ENCODE results near the gene CORO2B. TPM values are rescaled to one million over a fixed set of nuclear protein-coding genes. Genes with fewer than 3 reads are reported as not detected.
"Not testable (repeated sequence)": the region's sequence is repeated elsewhere in the genome, so short reads cannot be mapped to it uniquely, and the experiment has no call there.

Gene CORO2B
- total and polyA plus RNA-seq, 11 donors: 3.0 to 9.1 (median 5.0) TPM

DNA sequence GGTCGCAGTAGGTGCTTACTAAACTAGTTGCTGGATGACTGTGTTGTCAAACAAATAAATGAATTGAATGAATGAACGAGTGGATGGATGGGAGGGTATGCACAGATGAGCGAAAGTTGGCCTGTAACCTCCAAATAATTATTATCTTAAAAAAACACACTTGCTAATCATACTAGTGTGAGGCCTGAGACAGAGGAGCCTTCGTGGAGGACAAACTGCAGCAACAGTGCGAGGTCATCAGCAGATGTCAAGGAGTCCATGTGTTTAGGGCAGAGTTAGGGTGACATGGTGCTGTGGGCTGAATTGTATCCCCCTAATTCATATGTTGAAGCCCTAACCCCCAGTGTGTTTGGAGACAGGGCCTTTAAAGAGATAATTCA is 24.4 kb downstream of the CORO2B start:
- no peaks in the 10 kb centered on the region for H3K27me3 ChIP-seq
- H3K9me3 ChIP-seq: peaks cover 0 to 8% (median 0%) of the 10 kb centered on the region in 12 donors
- 91 to 94% (median 91%) methylated on average over 5 of the region's 5 CpGs for WGBS, 4 donors
- H3K36me3 ChIP-seq: no peaks in the 10 kb centered on the region
- intact Hi-C loops (cut with DNase I): no loop called here
- TF ChIP-seq POLR2A (IDR thresholded peaks at IDR 0.05): no peak
- TF ChIP-seq, protein P1, sequence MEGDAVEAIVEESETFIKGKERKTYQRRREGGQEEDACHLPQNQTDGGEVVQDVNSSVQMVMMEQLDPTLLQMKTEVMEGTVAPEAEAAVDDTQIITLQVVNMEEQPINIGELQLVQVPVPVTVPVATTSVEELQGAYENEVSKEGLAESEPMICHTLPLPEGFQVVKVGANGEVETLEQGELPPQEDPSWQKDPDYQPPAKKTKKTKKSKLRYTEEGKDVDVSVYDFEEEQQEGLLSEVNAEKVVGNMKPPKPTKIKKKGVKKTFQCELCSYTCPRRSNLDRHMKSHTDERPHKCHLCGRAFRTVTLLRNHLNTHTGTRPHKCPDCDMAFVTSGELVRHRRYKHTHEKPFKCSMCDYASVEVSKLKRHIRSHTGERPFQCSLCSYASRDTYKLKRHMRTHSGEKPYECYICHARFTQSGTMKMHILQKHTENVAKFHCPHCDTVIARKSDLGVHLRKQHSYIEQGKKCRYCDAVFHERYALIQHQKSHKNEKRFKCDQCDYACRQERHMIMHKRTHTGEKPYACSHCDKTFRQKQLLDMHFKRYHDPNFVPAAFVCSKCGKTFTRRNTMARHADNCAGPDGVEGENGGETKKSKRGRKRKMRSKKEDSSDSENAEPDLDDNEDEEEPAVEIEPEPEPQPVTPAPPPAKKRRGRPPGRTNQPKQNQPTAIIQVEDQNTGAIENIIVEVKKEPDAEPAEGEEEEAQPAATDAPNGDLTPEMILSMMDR (IDR thresholded peaks at IDR 0.05): no peak
- H3K4me1 ChIP-seq: peaks cover 4 to 79% (median 55%) of the 10 kb centered on the region in 12 donors
- H3K4me3 ChIP-seq: no peak overlapping the region
- H3K27ac ChIP-seq: no peak overlapping the region
- ATAC-seq (no peak), DNase-seq (no peak)

DNA sequence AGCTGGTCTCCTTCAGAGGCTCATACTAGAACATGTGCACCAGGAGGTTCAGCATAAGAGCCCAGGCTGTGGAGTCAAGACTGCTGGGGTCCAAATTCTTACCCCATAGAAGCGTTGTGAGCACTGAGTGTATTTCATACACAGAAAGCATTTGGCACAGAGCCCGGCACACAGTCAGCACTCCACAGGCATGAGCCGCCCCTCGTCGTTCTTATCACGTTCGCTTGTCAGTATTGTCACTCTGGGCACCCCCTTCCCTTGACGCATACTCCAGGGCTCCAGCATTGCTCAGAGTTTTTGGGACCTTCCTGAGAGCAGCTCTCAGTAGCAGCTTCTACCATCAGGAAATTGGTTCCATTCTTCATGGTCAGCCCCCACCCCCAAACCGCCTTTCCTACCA is 25.2 kb downstream of the CORO2B start:
- Histone ChIP-seq H3K4me3 (no peak overlapping the region), H3K27me3 (no peaks in the 10 kb centered on the region), H3K4me1 (peaks cover 4 to 80% (median 58%) of the 10 kb centered on the region in 12 donors), H3K27ac (no peak overlapping the region), H3K36me3 (no peaks in the 10 kb centered on the region), H3K9me3 (peaks cover 0 to 8% (median 0%) of the 10 kb centered on the region in 12 donors)
- peak in 1 of 5 donors; percentile 9 for DNase-seq
- no peak for ATAC-seq
- no peak for TF ChIP-seq POLR2A (IDR thresholded peaks at IDR 0.05)
- TF ChIP-seq, protein P1 (IDR thresholded peaks at IDR 0.05): no peak
- intact Hi-C loops (cut with DNase I): no loop called here
- WGBS, 4 donors: 63 to 91% (median 79%) methylated on average over 9 of the region's 9 CpGs

DNA sequence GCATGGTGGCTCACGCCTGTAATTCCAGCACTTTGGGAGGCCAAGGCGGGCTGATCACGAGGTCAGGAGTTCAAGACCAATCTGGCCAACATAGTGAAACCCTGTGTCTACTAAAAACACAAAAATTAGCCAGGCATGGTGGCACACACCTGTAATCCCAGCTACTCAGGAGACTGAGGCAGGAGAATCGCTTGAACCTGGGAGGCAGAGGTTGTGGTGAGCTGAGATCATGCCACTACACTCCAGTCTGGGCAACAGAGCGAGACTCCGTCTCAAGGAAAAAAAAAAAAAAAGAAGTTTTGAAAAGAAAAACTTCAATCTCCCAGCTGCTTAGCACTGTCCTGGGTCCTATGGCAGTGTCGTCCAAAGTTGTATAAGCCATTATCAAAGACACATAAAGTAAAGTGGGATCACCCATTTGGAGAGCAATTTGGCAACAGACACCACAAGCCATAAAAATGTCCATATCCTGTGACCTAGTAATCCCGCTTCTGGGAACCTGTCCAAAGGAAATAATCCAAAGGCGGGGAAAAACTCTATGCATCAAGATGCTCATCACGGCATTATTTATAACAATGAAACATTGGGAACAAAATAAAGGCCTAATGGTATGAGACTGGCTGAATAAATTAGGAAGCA is 26.2 kb downstream of the CORO2B start:
- intact Hi-C loops (cut with DNase I): not testable (repeated sequence)
- WGBS, 4 donors: 61 to 76% (median 71%) methylated on average over 10 of the region's 10 CpGs
- peaks cover 4 to 79% (median 55%) of the 10 kb centered on the region in 12 donors for H3K4me1 ChIP-seq

DNA sequence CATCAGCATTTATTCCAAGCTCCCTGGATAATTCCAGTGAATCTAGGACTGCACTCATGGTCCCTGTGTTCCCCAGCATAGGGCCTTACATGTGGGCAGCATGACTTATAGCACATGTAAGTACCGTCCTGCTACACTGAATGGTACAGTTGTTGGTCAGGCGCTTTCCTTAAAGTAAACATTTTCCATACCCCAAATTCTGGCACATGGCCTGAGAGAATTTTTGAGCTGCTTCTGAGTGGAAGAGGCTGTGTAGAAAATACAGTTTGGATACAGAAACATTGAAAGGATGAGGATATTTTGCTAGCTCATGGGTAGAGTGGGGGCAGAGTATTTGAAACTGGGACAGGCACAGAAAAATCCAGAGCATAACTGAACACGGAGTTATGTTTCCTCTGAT is 27.6 kb downstream of the CORO2B start:
- TF ChIP-seq, protein P1 (IDR thresholded peaks at IDR 0.05): no peak
- no peak for TF ChIP-seq POLR2A (IDR thresholded peaks at IDR 0.05)
- no peaks in the 10 kb centered on the region for H3K27me3 ChIP-seq
- peaks cover 4 to 73% (median 41%) of the 10 kb centered on the region in 12 donors for H3K4me1 ChIP-seq
- H3K36me3 ChIP-seq: no peaks in the 10 kb centered on the region
- H3K27ac ChIP-seq: no peak overlapping the region
- DNase-seq (no peak), ATAC-seq (no peak)
- 90 to 98% (median 95%) methylated on average over 3 of the region's 3 CpGs for WGBS, 4 donors
- H3K4me3 ChIP-seq: no peak overlapping the region
- H3K9me3 ChIP-seq: peaks cover 0 to 8% (median 0%) of the 10 kb centered on the region in 12 donors
- intact Hi-C loops (cut with DNase I): no loop called here

More for the DNA sequence above, 26.2 kb downstream of the CORO2B start:
- H3K27ac ChIP-seq, H3K27me3 ChIP-seq, ATAC-seq, H3K36me3 ChIP-seq, H3K9me3 ChIP-seq, H3K4me3 ChIP-seq: not testable (repeated sequence)
- peak in 1 of 5 donors; percentile 8 for DNase-seq
